GM19324 (cell line): ENCODE measurements around the gene VWDE.

ENCODE experiments used
- ATAC-seq: cut with Tn5 transposase; IDR thresholded peaks from one replicate; pipeline ENCODE4 v1.9.1; 2021; ENCODE audit warnings: mild to moderate bottlenecking, moderate library complexity; ENCODE audit not compliant: unreplicated experiment, low FRiP score

VWDE gene

GRCh38 chr7:12350971-12351370 is 52.7 kb downstream of the VWDE start:
- no peak for ATAC-seq

GRCh38 chr7:12337095-12337494 is 66.6 kb downstream of the VWDE start:
- no peak for ATAC-seq

GRCh38 chr7:12328888-12329770 is 74.5 kb downstream of the VWDE start:
- ATAC-seq = no peak

GRCh38 chr7:12327922-12328321 is 75.7 kb downstream of the VWDE start:
- no peak for ATAC-seq

GRCh38 chr7:12325646-12326045 is 78.0 kb downstream of the VWDE start:
- no peak for ATAC-seq

- ATAC-seq = no peak
These were observed 80.2 kb downstream of the VWDE start for GRCh38 chr7:12323415-12323814.

GRCh38 chr7:12322903-12323300 is 80.8 kb downstream of the VWDE start:
- peak; percentile 61 for ATAC-seq

- no peak for ATAC-seq
These were observed 81.3 kb downstream of the VWDE start for GRCh38 chr7:12322284-12322902.

- ATAC-seq = no peak
These were observed 82.5 kb downstream of the VWDE start for GRCh38 chr7:12320987-12321647.

GRCh38 chr7:12320241-12320986 is 83.3 kb downstream of the VWDE start:
- no peak for ATAC-seq

- no peak for ATAC-seq
These were observed 86.0 kb downstream of the VWDE start for GRCh38 chr7:12317675-12318074.

- ATAC-seq = no peak
These were observed 86.7 kb downstream of the VWDE start for GRCh38 chr7:12316925-12317324.

GRCh38 chr7:12315049-12315448 is 88.6 kb downstream of the VWDE start:
- ATAC-seq = no peak

GRCh38 chr7:12314199-12314598 is 89.5 kb downstream of the VWDE start:
- ATAC-seq = no peak

GRCh38 chr7:12305502-12305901 is 98.2 kb downstream of the VWDE start:
- ATAC-seq = no peak

- ATAC-seq = no peak
These were observed 100.2 kb downstream of the VWDE start for GRCh38 chr7:12303495-12303894.

- ATAC-seq = no peak
These were observed 100.6 kb downstream of the VWDE start for GRCh38 chr7:12303062-12303461.

GRCh38 chr7:12300415-12300814 is 103.2 kb downstream of the VWDE start:
- no peak for ATAC-seq

GRCh38 chr7:12299367-12299766 is 104.3 kb downstream of the VWDE start:
- ATAC-seq = no peak

GRCh38 chr7:12297283-12298108 is 106.2 kb downstream of the VWDE start:
- no peak for ATAC-seq
